NCI-H1436 (cell line): ENCODE results near the gene EFHC2.

Source experiments
- DNase-seq: peaks from one replicate; lab custom pipeline; 2025; lab: John Stamatoyannopoulos, UW

Gene EFHC2

GRCh38 chrX:44152852-44153251, 190.6 kb downstream of the EFHC2 start:
- no peak for DNase-seq

- DNase-seq: no peak
Measured at GRCh38 chrX:44147130-44147529, 196.3 kb downstream of the EFHC2 start.

- no peak for DNase-seq
Measured at GRCh38 chrX:44144177-44144945, 199.1 kb downstream of the EFHC2 start.

GRCh38 chrX:44143061-44143602, 200.3 kb downstream of the EFHC2 start:
- DNase-seq: no peak

GRCh38 chrX:44130189-44130588, 213.3 kb downstream of the EFHC2 start:
- DNase-seq: no peak

- DNase-seq: no peak
Measured at GRCh38 chrX:44113337-44113736, 230.1 kb downstream of the EFHC2 start.

GRCh38 chrX:44106864-44107263, 236.6 kb downstream of the EFHC2 start:
- DNase-seq: no peak

GRCh38 chrX:44105228-44105913, 238.1 kb downstream of the EFHC2 start:
- no peak for DNase-seq

- DNase-seq: no peak
Measured at GRCh38 chrX:44104699-44105098, 238.8 kb downstream of the EFHC2 start.

GRCh38 chrX:44101281-44101680, 242.2 kb downstream of the EFHC2 start:
- no peak for DNase-seq

- DNase-seq: no peak
Measured at GRCh38 chrX:44099366-44099765, 244.1 kb downstream of the EFHC2 start.
